BLaER1 treated with 17β-estradiol and CSF1 and Interleukin-3, amounts not matched to agents 10 nM and 100 nM (cell line): ENCODE measurements around the gene USP40.

ENCODE experiments used
- H3K27ac ChIP-seq, 11 experiments: shearing (Covaris generic); formaldehyde crosslinking; 2 replicates each; pipeline ENCODE4 v1.8.1; 2022
- H3K27me3 ChIP-seq, 11 experiments: shearing (Covaris generic); formaldehyde crosslinking; 2 replicates each; pipeline ENCODE4 v1.8.1; 2022
- H3K36me3 ChIP-seq, 11 experiments: shearing (Covaris generic); formaldehyde crosslinking; 2 replicates each; pipeline ENCODE4 v1.8.1; 2022
- H3K4me1 ChIP-seq, 10 experiments: shearing (Covaris generic); formaldehyde crosslinking; 2 replicates each; pipeline ENCODE4 v1.8.1; 2022
- H3K4me2 ChIP-seq, 11 experiments: shearing (Covaris generic); formaldehyde crosslinking; 2 replicates each; pipeline ENCODE4 v1.8.1; 2022
- H3K4me3 ChIP-seq, 10 experiments: shearing (Covaris generic); formaldehyde crosslinking; 2 replicates each; pipeline ENCODE4 v1.8.1; 2022
- H3K9ac ChIP-seq, 11 experiments: shearing (Covaris generic); formaldehyde crosslinking; 2 replicates each; pipeline ENCODE4 v1.8.1; 2022
- H3K9me3 ChIP-seq, 11 experiments: shearing (Covaris generic); formaldehyde crosslinking; replicated peaks in 1 of 11; 2 replicates each; pipeline ENCODE4 v1.8.1; 2022
- H4K20me1 ChIP-seq, 11 experiments: shearing (Covaris generic); formaldehyde crosslinking; 2 replicates each; pipeline ENCODE4 v1.8.1; 2022
- Cebpa-rat ChIP-seq, 11 experiments: shearing (Covaris generic); IDR thresholded peaks; 2 replicates each; pipeline ENCODE4 v1.8.1; 2022

Gene USP40

DNA sequence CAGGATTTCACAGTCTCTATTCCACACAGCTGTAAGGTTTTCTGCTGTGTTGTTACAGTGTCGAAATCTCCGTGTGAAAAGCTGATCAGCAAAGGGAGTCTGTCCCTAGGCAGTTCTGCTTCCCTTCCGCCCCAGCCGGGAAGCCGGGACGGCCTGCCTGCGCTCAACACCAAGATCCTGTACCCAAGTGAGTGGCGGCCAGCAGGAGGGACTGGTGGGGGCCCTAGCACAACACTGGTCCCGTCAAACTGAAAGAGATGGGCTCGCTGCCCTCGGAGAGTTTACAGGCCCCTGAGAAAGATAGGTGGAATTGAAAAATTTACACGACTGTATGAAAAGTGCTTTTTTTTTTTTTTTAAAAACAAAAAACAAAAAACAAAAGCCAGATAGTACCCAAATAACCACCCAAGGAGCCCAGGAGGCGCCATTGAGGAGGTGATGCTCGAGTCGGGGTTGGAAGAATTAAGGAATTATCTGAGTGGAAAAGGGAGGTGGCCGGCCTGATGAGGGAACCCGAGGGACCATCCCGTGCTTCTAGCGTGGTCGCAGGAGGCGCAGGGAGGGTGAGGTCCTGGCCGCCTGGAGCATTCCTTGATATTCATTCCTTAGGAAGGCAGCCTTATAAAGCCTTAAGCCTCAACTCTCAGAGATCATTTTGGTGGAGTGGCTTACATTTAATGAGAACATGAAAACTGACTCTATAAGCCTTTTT, 115.6 kb downstream of the USP40 start:
- no peak overlapping the region for H3K4me3 ChIP-seq
- H3K4me2 ChIP-seq: no peak overlapping the region
- no peaks in the 10 kb centered on the region for H3K9me3 ChIP-seq
- peaks cover 0 to 11% (median 0%) of the 10 kb centered on the region in 10 experiments; a peak in 3 of 20 replicates for H3K4me1 ChIP-seq
- H3K36me3 ChIP-seq: peaks cover 100% of the 10 kb centered on the region in 11 experiments
- H3K27me3 ChIP-seq: no peaks in the 10 kb centered on the region
- no peak for TF ChIP-seq Cebpa-rat (IDR thresholded peaks at IDR 0.05)
- 0 out of 22 replicates have a peak overlapping the region, but pooled peaks of 1 of the 11 experiments have one; percentile 18 for H3K9ac ChIP-seq
- peaks cover 0 to 100% (median 98%) of the 10 kb centered on the region in 11 experiments; a peak in 18 of 22 replicates for H4K20me1 ChIP-seq
- peak overlapping the region in 1 of 11 experiments; percentile 2; a peak in 1 of 22 replicates for H3K27ac ChIP-seq

- Histone ChIP-seq H4K20me1 (peaks cover 0 to 100% (median 98%) of the 10 kb centered on the region in 11 experiments; a peak in 18 of 22 replicates), H3K27ac (peak overlapping the region in 1 of 11 experiments; percentile 2; a peak in 1 of 22 replicates), H3K4me2 (no peak overlapping the region), H3K36me3 (peaks cover 100% of the 10 kb centered on the region in 11 experiments), H3K4me1 (peaks cover 0 to 11% (median 0%) of the 10 kb centered on the region in 10 experiments; a peak in 3 of 20 replicates), H3K9me3 (no peaks in the 10 kb centered on the region), H3K4me3 (no peak overlapping the region), H3K27me3 (no peaks in the 10 kb centered on the region), H3K9ac (0 out of 22 replicates have a peak overlapping the region, but pooled peaks of 1 of the 11 experiments have one; percentile 18)
- no peak for TF ChIP-seq Cebpa-rat (IDR thresholded peaks at IDR 0.05)
These were observed 116.4 kb downstream of the USP40 start for GRCh38 chr2:233449921-233450863.

GRCh38 chr2:233449081-233449901, 117.3 kb downstream of the USP40 start:
- no peak overlapping the region for H3K4me3 ChIP-seq
- H3K4me2 ChIP-seq: no peak overlapping the region
- peaks cover 0 to 4% (median 0%) of the 10 kb centered on the region in 10 experiments; a peak in 1 of 20 replicates for H3K4me1 ChIP-seq
- H4K20me1 ChIP-seq: peaks cover 0 to 100% (median 99%) of the 10 kb centered on the region in 11 experiments; a peak in 19 of 22 replicates
- H3K36me3 ChIP-seq: peaks cover 100% of the 10 kb centered on the region in 11 experiments
- TF ChIP-seq Cebpa-rat (IDR thresholded peaks at IDR 0.05): no peak
- H3K9me3 ChIP-seq: no peaks in the 10 kb centered on the region
- H3K27me3 ChIP-seq: no peaks in the 10 kb centered on the region
- H3K9ac ChIP-seq: no peak overlapping the region
- no peak overlapping the region for H3K27ac ChIP-seq

GRCh38 chr2:233448575-233448974, 118.0 kb downstream of the USP40 start:
- Histone ChIP-seq H3K4me1 (no peaks in the 10 kb centered on the region), H3K9ac (no peak overlapping the region), H3K36me3 (peaks cover 99 to 100% (median 100%) of the 10 kb centered on the region in 11 experiments), H3K27ac (no peak overlapping the region), H4K20me1 (peaks cover 0 to 100% (median 99%) of the 10 kb centered on the region in 11 experiments; a peak in 19 of 22 replicates), H3K27me3 (no peaks in the 10 kb centered on the region), H3K4me2 (no peak overlapping the region), H3K4me3 (no peak overlapping the region), H3K9me3 (no peaks in the 10 kb centered on the region)
- TF ChIP-seq Cebpa-rat (IDR thresholded peaks at IDR 0.05): no peak

DNA sequence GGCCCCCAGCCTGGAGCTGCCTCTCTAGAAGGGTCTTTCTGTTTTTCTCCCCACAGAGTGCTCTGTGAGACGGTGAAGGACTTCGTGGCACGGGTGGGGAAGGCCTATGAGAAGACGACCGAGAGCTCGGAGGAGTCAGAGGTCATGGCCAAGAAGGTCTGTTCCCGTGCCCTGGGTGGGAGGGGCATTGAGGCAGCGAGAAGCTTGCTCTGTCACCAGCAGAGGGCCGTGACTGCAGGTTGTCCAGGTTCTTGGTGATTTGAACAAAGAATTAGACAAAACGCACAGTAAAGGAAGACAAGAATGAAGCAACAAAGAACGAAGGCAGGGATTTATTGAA, 118.4 kb downstream of the USP40 start:
- H3K27me3 ChIP-seq: no peaks in the 10 kb centered on the region
- TF ChIP-seq Cebpa-rat (IDR thresholded peaks at IDR 0.05): no peak
- H3K27ac ChIP-seq: no peak overlapping the region
- H3K9ac ChIP-seq: no peak overlapping the region
- no peak overlapping the region for H3K4me2 ChIP-seq
- H4K20me1 ChIP-seq: peaks cover 0 to 100% (median 99%) of the 10 kb centered on the region in 11 experiments; a peak in 20 of 22 replicates
- H3K4me3 ChIP-seq: no peak overlapping the region
- no peaks in the 10 kb centered on the region for H3K4me1 ChIP-seq
- no peaks in the 10 kb centered on the region for H3K9me3 ChIP-seq
- H3K36me3 ChIP-seq: peaks cover 97 to 100% (median 100%) of the 10 kb centered on the region in 11 experiments

- TF ChIP-seq Cebpa-rat (IDR thresholded peaks at IDR 0.05): no peak
- Histone ChIP-seq H3K4me1 (no peaks in the 10 kb centered on the region), H4K20me1 (peaks cover 0 to 100% (median 99%) of the 10 kb centered on the region in 11 experiments; a peak in 20 of 22 replicates), H3K27ac (no peak overlapping the region), H3K4me2 (no peak overlapping the region), H3K9me3 (no peaks in the 10 kb centered on the region), H3K9ac (no peak overlapping the region), H3K27me3 (no peaks in the 10 kb centered on the region), H3K36me3 (peaks cover 97 to 100% (median 100%) of the 10 kb centered on the region in 11 experiments), H3K4me3 (no peak overlapping the region)
These were observed 118.9 kb downstream of the USP40 start for GRCh38 chr2:233447506-233448219.

DNA sequence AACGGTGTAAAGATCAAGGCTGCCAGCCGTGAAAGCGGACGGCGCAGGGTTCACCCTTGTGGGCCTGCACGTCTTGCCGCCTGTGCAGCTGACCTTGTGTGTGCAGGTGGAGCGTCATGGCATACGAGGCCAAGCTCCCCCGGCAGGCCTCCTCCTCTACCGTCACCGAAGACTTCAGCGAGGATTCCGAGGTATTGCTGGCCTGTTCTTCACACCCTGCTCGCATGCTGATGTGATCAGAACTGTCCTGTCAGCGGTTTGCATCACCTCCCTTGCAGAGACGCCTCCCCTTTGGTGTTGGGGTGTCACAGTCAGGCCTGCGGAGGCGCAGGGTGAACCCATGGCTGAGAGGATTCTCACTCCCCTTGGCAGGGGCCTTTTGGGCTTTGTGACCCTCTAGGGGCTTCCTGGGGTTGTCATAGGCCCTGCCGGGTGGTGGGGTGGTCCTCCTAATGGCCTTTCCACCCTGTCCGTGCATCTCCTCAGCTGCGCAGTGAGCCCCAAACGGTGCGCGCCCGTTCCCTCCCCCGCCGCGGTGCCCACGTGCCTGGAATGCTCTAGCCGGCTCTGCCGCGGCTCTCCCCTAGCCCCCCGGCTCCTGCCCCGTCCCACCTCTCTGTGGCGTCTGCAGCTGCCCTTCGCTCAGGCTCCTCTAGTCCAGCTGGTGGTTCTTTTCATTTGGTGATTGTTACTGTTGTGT, 119.8 kb downstream of the USP40 start:
- Histone ChIP-seq H3K4me2 (no peak overlapping the region), H3K27me3 (no peaks in the 10 kb centered on the region), H3K4me3 (no peak overlapping the region), H3K4me1 (no peaks in the 10 kb centered on the region), H3K36me3 (peaks cover 97 to 100% (median 100%) of the 10 kb centered on the region in 11 experiments), H3K9ac (no peak overlapping the region), H4K20me1 (peaks cover 0 to 100% (median 99%) of the 10 kb centered on the region in 11 experiments; a peak in 20 of 22 replicates), H3K9me3 (no peaks in the 10 kb centered on the region), H3K27ac (no peak overlapping the region)
- no peak for TF ChIP-seq Cebpa-rat (IDR thresholded peaks at IDR 0.05)
